Activated naive CD8-positive, alpha-beta T cell treated with anti-CD3 and anti-CD28 coated beads, Interleukin-2, amount 10 ng/mL, durations not matched to agents 7 days and 5 days (primary cell): ENCODE results near the gene RSBN1. TPM values are rescaled to one million over a fixed set of nuclear protein-coding genes. Genes with fewer than 3 reads are reported as not detected.
"Not testable (repeated sequence)": the region's sequence is repeated elsewhere in the genome, so short reads cannot be mapped to it uniquely, and the experiment has no call there.

Experiments used
- ATAC-seq: fragments of 150-1000 bp; cut with Tn5 transposase; one replicate; pipeline ENCODE4 v1.10.0; 2021; ENCODE audit warnings: low read depth, moderate library complexity
- POLR2A ChIA-PET: fragments of 350-600 bp; sonication (Branson Sonifier 250); formaldehyde crosslinking; loops from one replicate; lab custom pipeline; 2021; ENCODE audit warnings: antibody characterized with exemption; lab: Charles Lee
- DNase-seq: peaks from one replicate; pipeline ENCODE4 v3.0.0; 2021
- H3K27ac Mint-ChIP-seq: one replicate; pipeline ENCODE4 v1.8.0; 2022; ENCODE audit warnings: mild to moderate bottlenecking, mixed read lengths
- H3K27me3 Mint-ChIP-seq: one replicate; pipeline ENCODE4 v1.8.0; 2022; ENCODE audit warnings: mild to moderate bottlenecking, moderate library complexity, mixed read lengths
- H3K36me3 Mint-ChIP-seq: one replicate; pipeline ENCODE4 v1.8.0; 2021; ENCODE audit warnings: mild to moderate bottlenecking, mixed read lengths
- H3K4me1 Mint-ChIP-seq: one replicate; pipeline ENCODE4 v1.8.0; 2021; ENCODE audit warnings: mixed read lengths
- H3K4me3 Mint-ChIP-seq: one replicate; pipeline ENCODE4 v1.8.0; 2022; ENCODE audit warnings: mild to moderate bottlenecking, moderate library complexity, mixed read lengths
- H3K9me3 Mint-ChIP-seq: one replicate; pipeline ENCODE4 v1.8.0; 2021; ENCODE audit warnings: mixed read lengths
- total RNA-seq, 2 experiments: library from RNA; stranded (reverse); gene quantifications; one replicate each; pipeline ENCODE4 v1.2.3, GENCODE V29; 2021

Gene RSBN1
- total RNA-seq: 10 to 100 TPM; 32.7 to 37.0 TPM

DNA sequence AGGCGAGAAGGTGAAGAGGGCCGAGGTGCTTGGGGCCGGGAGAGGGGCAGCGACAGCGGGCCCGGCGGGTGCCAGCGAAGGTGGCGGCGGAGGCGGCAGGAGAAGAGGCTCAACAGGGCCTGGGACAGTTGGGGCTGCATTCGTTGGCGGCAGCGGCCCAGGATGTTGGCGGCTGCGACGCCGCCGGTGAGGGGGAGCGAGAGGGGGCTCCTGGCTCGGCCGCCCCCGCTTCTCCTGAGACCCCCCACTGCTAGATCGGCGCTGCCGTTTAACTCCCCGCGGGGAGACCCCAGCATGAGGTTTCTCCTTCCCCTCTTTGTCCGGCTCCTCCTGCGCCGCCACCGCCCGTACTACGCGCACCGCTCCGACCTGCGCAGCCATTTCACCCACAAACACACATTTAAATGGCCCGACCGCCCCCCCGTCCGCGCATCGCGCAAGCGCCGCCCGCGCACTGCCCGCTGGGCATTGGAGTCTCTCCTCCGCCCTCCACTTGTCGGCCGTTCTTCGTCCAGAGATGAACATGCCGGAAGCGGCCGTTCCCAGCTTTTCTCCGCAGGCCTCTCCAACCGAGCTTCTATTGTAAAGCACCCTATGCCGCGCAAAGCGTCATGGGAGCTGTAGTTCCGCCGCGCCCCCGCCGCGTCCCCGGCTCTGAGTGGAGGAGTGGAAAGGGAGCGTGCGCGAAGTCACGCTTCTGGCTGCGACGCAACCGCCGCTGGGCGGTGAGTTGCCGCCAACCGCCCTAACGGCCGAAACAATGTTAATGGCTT lies at the start of gene RSBN1:
RSBN1 (minus strand) TSS at position 589 of the 773 bp plus-strand sequence; CDS start at position 525, 64 bp downstream.
- Mint-ChIP-seq H3K36me3 (peaks cover 23% of the 10 kb centered on the region), H3K4me1 (peaks cover 19% of the 10 kb centered on the region), H3K27ac (peak within 1 kb of the TSS; percentile 98), H3K27me3 (no peaks in the 10 kb centered on the region), H3K4me3 (peak within 1 kb of the TSS; percentile 99), H3K9me3 (no peaks in the 10 kb centered on the region)
- ATAC-seq (peak; percentile 97), DNase-seq (peak; percentile 96)
- POLR2A ChIA-PET: interaction anchor here (0.6 to 2.9 kb wide), 17 partner anchors 19 to 856 kb away, joined by 3 to 24 read pairs (median 5); partner anchors contain the start of genes AP4B1, DCLRE1B, HIPK1 and PHTF1

- ATAC-seq (no peak), DNase-seq (no peak)
- Mint-ChIP-seq H3K4me1 (peaks cover 43% of the 10 kb centered on the region), H3K36me3 (peaks cover 44% of the 10 kb centered on the region), H3K27me3 (no peaks in the 10 kb centered on the region), H3K9me3 (no peaks in the 10 kb centered on the region), H3K27ac (peak overlapping the region; percentile 27), H3K4me3 (no peak overlapping the region)
- POLR2A ChIA-PET: interaction anchor here (1.2 kb wide), 1 partner anchor 68 kb away, joined by 3 read pairs; the partner anchor contains the start of gene HIPK1
Observed at GRCh38 chr1:113861641-113862040, 49.4 kb upstream of the RSBN1 start.

GRCh38 chr1:113860891-113861290 lies 48.6 kb upstream of the RSBN1 start:
- Mint-ChIP-seq H3K27me3 (no peaks in the 10 kb centered on the region), H3K36me3 (peaks cover 49% of the 10 kb centered on the region), H3K27ac (peak overlapping the region; percentile 6), H3K9me3 (no peaks in the 10 kb centered on the region), H3K4me3 (no peak overlapping the region), H3K4me1 (peaks cover 41% of the 10 kb centered on the region)
- ATAC-seq (no peak), DNase-seq (no peak)
- POLR2A ChIA-PET: interaction anchor here (1.4 to 1.7 kb wide), 2 partner anchors 12 to 70 kb away, joined by 4 to 8 read pairs; no protein-coding TSS in a partner anchor

GRCh38 chr1:113859478-113860175 lies 47.4 kb upstream of the RSBN1 start:
- Mint-ChIP-seq H3K4me1 (peaks cover 35% of the 10 kb centered on the region), H3K36me3 (peaks cover 50% of the 10 kb centered on the region), H3K27ac (peak overlapping the region; percentile 72), H3K9me3 (no peaks in the 10 kb centered on the region), H3K4me3 (peak overlapping the region; percentile 51), H3K27me3 (no peaks in the 10 kb centered on the region)
- DNase-seq (no peak), ATAC-seq (peak; percentile 36)
- POLR2A ChIA-PET: interaction anchor here (1.0 to 1.7 kb wide), 4 partner anchors 11 to 71 kb away, joined by 3 to 8 read pairs (median 4); no protein-coding TSS in a partner anchor

DNA sequence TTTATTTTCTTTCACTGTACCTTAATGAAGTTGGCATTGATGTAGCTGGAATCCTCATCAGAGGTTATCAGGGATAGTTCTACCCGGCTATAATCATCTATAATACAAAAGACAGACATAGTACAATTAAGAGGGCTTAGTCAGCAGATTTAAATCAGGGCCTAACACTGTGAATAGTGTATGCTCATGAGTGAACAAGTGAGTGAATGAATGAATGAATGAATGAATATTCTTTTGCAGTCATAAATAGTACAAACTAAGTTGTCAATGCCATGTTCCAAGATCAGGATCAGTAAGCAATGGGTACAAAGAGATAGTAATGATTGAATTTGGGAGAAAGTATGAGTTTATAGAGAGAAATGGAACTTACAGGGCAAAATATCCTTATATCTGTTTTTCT lies 46.7 kb upstream of the RSBN1 start:
- no peaks in the 10 kb centered on the region for H3K27me3 Mint-ChIP-seq
- no peak for ATAC-seq
- DNase-seq: no peak
- POLR2A ChIA-PET: interaction anchor here (0.6 to 1.5 kb wide), 3 partner anchors 11 to 45 kb away, joined by 3 to 6 read pairs (median 5); no protein-coding TSS in a partner anchor
- H3K9me3 Mint-ChIP-seq: no peaks in the 10 kb centered on the region
- H3K4me3 Mint-ChIP-seq: no peak overlapping the region
- H3K4me1 Mint-ChIP-seq: peaks cover 38% of the 10 kb centered on the region
- H3K27ac Mint-ChIP-seq: no peak overlapping the region
- H3K36me3 Mint-ChIP-seq: peaks cover 54% of the 10 kb centered on the region

- peaks cover 37% of the 10 kb centered on the region for H3K4me1 Mint-ChIP-seq
- no peak overlapping the region for H3K27ac Mint-ChIP-seq
- ATAC-seq: no peak
- H3K4me3 Mint-ChIP-seq: no peak overlapping the region
- peaks cover 53% of the 10 kb centered on the region for H3K36me3 Mint-ChIP-seq
- no peak for DNase-seq
- no peaks in the 10 kb centered on the region for H3K27me3 Mint-ChIP-seq
- H3K9me3 Mint-ChIP-seq: no peaks in the 10 kb centered on the region
- POLR2A ChIA-PET: interaction anchor here (0.6 to 1.0 kb wide), 2 partner anchors 27 to 46 kb away, joined by 3 to 6 read pairs; no protein-coding TSS in a partner anchor
Observed at GRCh38 chr1:113858418-113858817, 46.1 kb upstream of the RSBN1 start.

- ATAC-seq: no peak
- Mint-ChIP-seq H3K4me1 (peaks cover 32% of the 10 kb centered on the region), H3K27ac (no peak overlapping the region), H3K9me3 (no peaks in the 10 kb centered on the region), H3K4me3 (no peak overlapping the region), H3K36me3 (peaks cover 49% of the 10 kb centered on the region), H3K27me3 (no peaks in the 10 kb centered on the region)
- no peak for DNase-seq
- POLR2A ChIA-PET: interaction anchor here (1.0 kb wide), 1 partner anchor 46 kb away, joined by 3 read pairs; no protein-coding TSS in a partner anchor
Observed at GRCh38 chr1:113857776-113858175, 45.5 kb upstream of the RSBN1 start.

- H3K36me3 Mint-ChIP-seq: peaks cover 47% of the 10 kb centered on the region
- ATAC-seq: no peak
- DNase-seq: no peak
- POLR2A ChIA-PET: no interaction called here
- H3K27me3 Mint-ChIP-seq: no peaks in the 10 kb centered on the region
- H3K4me1 Mint-ChIP-seq: peaks cover 26% of the 10 kb centered on the region
- no peak overlapping the region for H3K27ac Mint-ChIP-seq
- no peaks in the 10 kb centered on the region for H3K9me3 Mint-ChIP-seq
- no peak overlapping the region for H3K4me3 Mint-ChIP-seq
Observed at GRCh38 chr1:113856401-113856790, 44.1 kb upstream of the RSBN1 start.

GRCh38 chr1:113855630-113856400 lies 43.5 kb upstream of the RSBN1 start:
- Mint-ChIP-seq H3K27me3 (no peaks in the 10 kb centered on the region), H3K4me3 (no peak overlapping the region), H3K36me3 (peaks cover 47% of the 10 kb centered on the region), H3K4me1 (peaks cover 25% of the 10 kb centered on the region), H3K27ac (no peak overlapping the region), H3K9me3 (no peaks in the 10 kb centered on the region)
- ATAC-seq: no peak
- POLR2A ChIA-PET: no interaction called here
- no peak for DNase-seq

GRCh38 chr1:113854234-113854633 lies 42.0 kb upstream of the RSBN1 start:
- no peak overlapping the region for H3K4me3 Mint-ChIP-seq
- peaks cover 56% of the 10 kb centered on the region for H3K36me3 Mint-ChIP-seq
- ATAC-seq (no peak), DNase-seq (no peak)
- no peaks in the 10 kb centered on the region for H3K27me3 Mint-ChIP-seq
- peaks cover 22% of the 10 kb centered on the region for H3K4me1 Mint-ChIP-seq
- H3K9me3 Mint-ChIP-seq: no peaks in the 10 kb centered on the region
- POLR2A ChIA-PET: no interaction called here
- no peak overlapping the region for H3K27ac Mint-ChIP-seq

DNA sequence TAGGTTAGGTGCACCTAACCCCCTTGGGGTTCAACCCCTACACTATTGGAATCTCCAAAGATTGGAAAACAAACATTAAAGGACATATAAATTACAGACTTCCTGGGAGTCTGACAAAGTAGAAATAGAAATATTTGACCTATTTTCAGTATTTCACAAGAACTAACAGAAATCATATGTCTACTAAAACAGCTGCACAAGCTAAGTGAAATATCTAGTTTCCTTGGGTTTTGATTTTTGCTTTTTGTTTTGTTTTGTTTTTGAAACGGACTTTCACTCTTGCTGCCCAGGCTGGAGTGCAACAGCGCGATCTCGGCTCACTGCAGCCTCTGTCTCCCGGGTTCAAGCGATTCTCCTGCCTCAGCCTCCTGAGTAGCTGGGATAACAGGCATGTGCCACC lies 40.4 kb upstream of the RSBN1 start:
- H3K9me3 Mint-ChIP-seq: not testable (repeated sequence)

DNA sequence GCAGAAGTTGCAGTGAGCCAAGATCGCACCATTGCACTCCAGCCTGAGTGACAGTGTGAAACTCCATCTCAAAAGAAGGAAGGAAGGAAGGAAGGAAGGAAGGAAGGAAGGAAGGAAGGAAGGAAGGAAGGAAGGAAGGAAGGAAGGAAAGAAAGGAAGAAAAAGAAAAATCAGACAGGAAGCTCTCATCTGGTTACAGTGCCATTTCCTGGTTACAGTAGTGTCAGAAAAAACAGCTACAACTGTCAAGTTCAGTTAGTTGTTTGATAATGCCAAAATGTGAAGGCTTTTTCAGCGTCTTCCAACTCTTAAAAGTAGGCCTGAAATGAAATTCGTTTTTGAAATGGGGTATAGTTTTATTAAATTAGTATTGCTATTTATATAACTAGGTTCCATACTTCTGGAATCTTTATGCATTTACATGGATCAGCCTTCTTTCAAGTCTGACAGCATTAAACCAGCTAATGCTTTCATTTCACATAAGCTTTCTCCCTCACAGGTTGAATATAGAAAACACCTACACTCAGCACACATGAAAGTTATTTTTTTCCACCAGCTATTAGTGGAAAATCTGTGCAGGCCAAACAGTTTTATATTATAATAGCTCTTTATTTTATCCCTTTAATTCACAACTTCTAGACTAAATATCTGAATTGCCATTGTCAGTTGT lies 38.0 kb upstream of the RSBN1 start:
- Mint-ChIP-seq H3K27me3 (no peaks in the 10 kb centered on the region), H3K27ac (peak overlapping the region; percentile 65), H3K36me3 (peaks cover 56% of the 10 kb centered on the region), H3K4me1 (peaks cover 16% of the 10 kb centered on the region), H3K4me3 (no peak overlapping the region), H3K9me3 (peaks cover 2% of the 10 kb centered on the region)
- ATAC-seq: peak; percentile 22
- no peak for DNase-seq
- POLR2A ChIA-PET: interaction anchor here (0.6 to 1.4 kb wide), 7 partner anchors 18 to 1459 kb away, joined by 3 to 7 read pairs (median 4); partner anchors contain the start of genes AP4B1, DCLRE1B and HIPK1

More for the DNA sequence above, 40.4 kb upstream of the RSBN1 start:
- POLR2A ChIA-PET: interaction anchor here (0.7 to 1.1 kb wide), 2 partner anchors 40 to 47 kb away, joined by 3 to 4 read pairs; partner anchors contain the start of gene RSBN1
- not testable (repeated sequence) for H3K4me3 Mint-ChIP-seq, H3K27me3 Mint-ChIP-seq, H3K27ac Mint-ChIP-seq, DNase-seq, ATAC-seq
- Mint-ChIP-seq H3K4me1 (peaks cover 17% of the 10 kb centered on the region), H3K36me3 (peaks cover 55% of the 10 kb centered on the region)
